Small intestine (tissue), 7 donors: ENCODE measurements around the gene ABLIM3. TPM values are rescaled to one million over a fixed set of nuclear protein-coding genes. Genes with fewer than 3 reads are reported as not detected.

Experiments
- DNase-seq, 2 donors: peaks; one replicate each; pipeline versions ENCODE4 v3.0.0 to v3.0.0-alpha.2; 2013
- FAIRE-seq: peaks from 2 replicates; lab custom pipeline; 2012; peaks lifted over from hg19 to GRCh38; lab: Jason Lieb, UNC
- H3K27ac ChIP-seq, 3 donors: one replicate each; pipeline ENCODE4 v1.5.1; 2013; ENCODE audit warnings: low read length in 2 of 3, mild to moderate bottlenecking in 2 of 3, control low read depth in 1 of 3, inconsistent platforms in 1 of 3, low read depth in 1 of 3, moderate library complexity in 1 of 3
- H3K27me3 ChIP-seq, 3 donors: one replicate each; pipeline ENCODE4 v1.6.1; 2013; ENCODE audit warnings: low read length in 3 of 3, inconsistent platforms in 1 of 3; ENCODE audit not compliant: control insufficient read depth in 3 of 3, insufficient read depth in 3 of 3
- H3K36me3 ChIP-seq, 3 donors: one replicate each; pipeline ENCODE4 v1.6.1; 2013; ENCODE audit warnings: low read length in 3 of 3, inconsistent platforms in 1 of 3, low read depth in 1 of 3, mild to moderate bottlenecking in 1 of 3, moderate library complexity in 1 of 3; ENCODE audit not compliant: control insufficient read depth in 3 of 3, insufficient read depth in 2 of 3
- H3K4me1 ChIP-seq, 3 donors: one replicate each; pipeline ENCODE4 v1.6.1; 2013; ENCODE audit warnings: low read length in 2 of 3, inconsistent platforms in 1 of 3, low read depth in 1 of 3, mild to moderate bottlenecking in 1 of 3, moderate library complexity in 1 of 3; ENCODE audit not compliant: control insufficient read depth in 3 of 3, insufficient read depth in 2 of 3
- H3K4me3 ChIP-seq, 3 donors: one replicate each; pipeline ENCODE4 v1.5.1; 2013; ENCODE audit warnings: low read length in 3 of 3, control low read depth in 1 of 3, inconsistent platforms in 1 of 3, low read depth in 1 of 3, mild to moderate bottlenecking in 1 of 3, moderate library complexity in 1 of 3
- H3K9me3 ChIP-seq, 2 donors: one replicate each; pipeline ENCODE4 v1.6.1; 2013; ENCODE audit warnings: low read depth in 1 of 2, low read length in 1 of 2; ENCODE audit not compliant: control insufficient read depth in 2 of 2, insufficient read depth in 1 of 2
- WGBS, 3 donors: extraction: QIAGEN DNeasy Blood & Tissue Kit; methylation state at CpG; one replicate each; pipeline ENCODE4 v1.1.7; 2013; 5-methylcytosine and 5-hydroxymethylcytosine counted together
- polyA plus RNA-seq, 4 donors: library from polyadenylated mRNA; stranded (reverse) in 3 of 4; unstranded in 1 of 4; fragments of 200-250 nt in 3 of 4; fragments of 120-200 nt in 1 of 4; gene quantifications; one replicate each; pipeline versions ENCODE4 v1.2.1 to v1.2.3, GENCODE V29; 2013
- donor health status: healthy with polysubstance abuse.
- donor health status: control.
- donor health status: control.
- donor health status: Bipolar disorder and iron deficiency.
- donor health status: healthy.

The ABLIM3 gene
- polyA plus RNA-seq, 4 donors = 0.89 to 10.0 (median 5.3) TPM

DNA sequence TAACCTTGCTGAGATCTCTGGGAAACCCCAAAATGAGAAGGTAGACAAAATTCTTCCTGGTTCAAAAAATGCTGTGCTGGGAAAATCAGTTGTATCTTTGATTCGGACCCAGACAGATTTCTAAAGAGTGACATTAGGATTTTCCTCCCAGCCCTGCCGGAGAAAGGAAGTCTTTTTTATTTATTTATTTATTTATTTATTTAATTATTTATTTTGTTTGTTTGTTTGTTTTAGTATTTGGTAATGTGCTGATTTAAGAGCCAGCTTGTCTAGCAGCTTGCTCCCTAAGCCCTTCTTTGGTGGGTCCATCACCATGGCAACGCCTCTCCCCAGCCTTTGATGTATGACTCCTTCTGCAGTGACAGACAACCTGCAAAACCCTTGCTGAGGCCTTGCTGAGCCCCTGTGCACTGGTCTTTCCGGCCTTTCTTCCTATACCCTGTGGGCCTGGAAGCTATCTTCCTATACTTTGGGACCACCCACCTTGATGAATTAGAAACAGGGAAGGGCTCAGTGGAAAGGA is 69.7 kb downstream of the ABLIM3 start:
- WGBS, 3 donors = 80 to 83% (median 82%) methylated on average over 4 of the region's 4 CpGs
- Histone ChIP-seq H3K4me1 (peaks cover 0 to 2% (median 0%) of the 10 kb centered on the region in 3 donors), H3K27me3 (no peaks in the 10 kb centered on the region), H3K27ac (peak overlapping the region in 1 of 3 donors; percentile 64), H3K4me3 (no peak overlapping the region), H3K36me3 (no peaks in the 10 kb centered on the region), H3K9me3 (no peaks in the 10 kb centered on the region)
- FAIRE-seq (no peak), DNase-seq (no peak)

DNA sequence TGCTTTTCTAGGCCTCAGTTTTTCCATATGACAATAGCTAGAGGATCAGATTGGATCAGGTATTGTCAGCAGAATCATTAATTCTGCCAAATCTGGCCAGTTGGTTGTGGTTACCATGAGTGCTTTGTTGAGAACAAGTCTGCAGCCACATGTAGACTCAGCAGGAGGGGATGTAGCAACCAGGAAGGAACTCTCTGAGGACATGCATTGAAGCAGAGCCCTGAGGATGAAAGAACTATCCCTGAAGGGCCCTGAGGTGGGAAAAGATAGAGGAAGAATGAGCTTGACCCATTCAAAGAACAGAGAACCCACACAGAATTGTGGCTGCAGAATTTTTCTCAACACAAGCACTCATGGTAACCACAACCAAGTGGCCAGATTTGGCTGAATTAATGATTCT is 70.3 kb downstream of the ABLIM3 start:
- Histone ChIP-seq H3K4me1 (peaks cover 0 to 2% (median 0%) of the 10 kb centered on the region in 3 donors), H3K27me3 (no peaks in the 10 kb centered on the region), H3K9me3 (no peaks in the 10 kb centered on the region), H3K4me3 (no peak overlapping the region), H3K27ac (peak overlapping the region in 2 of 3 donors; percentile 51 to 66), H3K36me3 (no peaks in the 10 kb centered on the region)
- FAIRE-seq = no peak
- no peak for DNase-seq

DNA sequence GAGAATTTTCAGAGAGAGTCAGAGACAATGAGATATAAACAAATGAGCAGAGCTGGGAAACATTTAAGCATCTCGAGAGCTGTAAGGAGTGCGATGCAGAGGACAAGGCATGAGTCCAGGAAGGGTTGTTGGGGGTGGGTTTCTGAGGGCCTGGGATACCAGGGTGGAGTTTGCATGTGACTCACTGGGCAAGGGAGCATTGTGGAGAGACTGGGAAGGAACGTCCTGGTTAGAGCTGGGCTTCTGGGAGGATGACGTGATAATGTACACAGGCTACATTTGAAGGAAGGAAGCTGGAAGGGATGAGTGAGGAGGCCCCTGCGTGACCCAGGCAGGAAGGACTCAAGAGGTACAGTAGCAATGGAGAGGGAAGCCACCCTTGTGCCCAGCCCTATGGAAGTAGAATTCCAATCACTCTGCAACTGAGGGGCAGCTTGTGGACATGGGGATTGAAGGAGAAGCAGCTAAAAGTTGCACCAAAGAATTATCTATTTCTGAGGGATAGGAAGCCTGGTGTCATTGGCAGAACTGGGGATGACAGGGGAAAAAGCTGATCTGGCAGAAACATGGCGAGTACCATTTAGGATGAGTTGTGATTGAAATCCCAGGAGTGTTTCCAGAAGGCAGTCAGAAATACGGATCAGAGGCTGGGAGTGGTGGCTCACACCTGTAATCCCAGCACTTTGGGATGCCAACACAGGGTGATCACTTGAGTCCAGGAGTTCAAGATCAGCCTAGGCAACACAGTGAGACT is 71.1 kb downstream of the ABLIM3 start:
- Histone ChIP-seq H3K9me3 (no peaks in the 10 kb centered on the region), H3K36me3 (no peaks in the 10 kb centered on the region), H3K27me3 (no peaks in the 10 kb centered on the region), H3K4me1 (peaks cover 0 to 2% (median 0%) of the 10 kb centered on the region in 3 donors), H3K4me3 (no peak overlapping the region), H3K27ac (peak overlapping the region in 2 of 3 donors; percentile 53 to 54)
- DNase-seq = peak; percentile 5 to 17
- FAIRE-seq = no peak
- WGBS, 3 donors = 56 to 76% (median 70%) methylated on average over 7 of the region's 7 CpGs

DNA sequence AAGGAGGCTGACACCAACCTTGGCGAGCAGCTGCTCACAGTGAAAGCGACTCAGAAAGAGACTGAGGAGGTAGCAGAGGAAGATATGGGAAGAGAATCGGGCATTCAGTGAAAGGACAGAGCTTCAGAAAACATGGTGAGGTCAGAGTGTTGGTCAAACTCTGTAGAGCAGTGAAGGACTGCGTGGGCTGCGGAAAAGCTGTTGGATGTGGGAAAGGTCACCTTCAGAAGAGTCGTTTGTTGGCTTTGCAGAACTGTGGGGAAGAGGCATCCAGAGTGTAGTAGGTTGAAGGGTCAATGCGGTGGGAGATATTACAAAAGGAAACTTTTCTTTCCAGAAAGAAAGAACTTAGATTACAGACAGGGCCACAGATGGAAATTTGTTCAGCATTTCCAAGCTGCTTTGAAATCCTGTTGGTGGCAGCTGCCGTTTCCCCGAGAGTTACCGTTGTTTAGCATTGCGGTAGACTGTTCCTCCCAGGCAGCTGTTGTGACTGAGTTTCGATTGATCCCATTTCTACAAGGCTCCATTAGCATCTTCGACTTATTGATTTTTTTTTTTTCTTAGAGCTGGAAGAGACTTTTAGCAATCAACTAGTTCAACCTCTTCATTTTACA is 72.1 kb downstream of the ABLIM3 start:
- Histone ChIP-seq H3K36me3 (peaks cover 0 to 4% (median 0%) of the 10 kb centered on the region in 3 donors), H3K9me3 (no peaks in the 10 kb centered on the region), H3K4me1 (peaks cover 0 to 2% (median 0%) of the 10 kb centered on the region in 3 donors), H3K27me3 (no peaks in the 10 kb centered on the region), H3K27ac (peak overlapping the region in 1 of 3 donors; percentile 53), H3K4me3 (no peak overlapping the region)
- 79 to 87% (median 86%) methylated on average over 13 of the region's 13 CpGs for WGBS, 3 donors
- DNase-seq (no peak), FAIRE-seq (no peak)

DNA sequence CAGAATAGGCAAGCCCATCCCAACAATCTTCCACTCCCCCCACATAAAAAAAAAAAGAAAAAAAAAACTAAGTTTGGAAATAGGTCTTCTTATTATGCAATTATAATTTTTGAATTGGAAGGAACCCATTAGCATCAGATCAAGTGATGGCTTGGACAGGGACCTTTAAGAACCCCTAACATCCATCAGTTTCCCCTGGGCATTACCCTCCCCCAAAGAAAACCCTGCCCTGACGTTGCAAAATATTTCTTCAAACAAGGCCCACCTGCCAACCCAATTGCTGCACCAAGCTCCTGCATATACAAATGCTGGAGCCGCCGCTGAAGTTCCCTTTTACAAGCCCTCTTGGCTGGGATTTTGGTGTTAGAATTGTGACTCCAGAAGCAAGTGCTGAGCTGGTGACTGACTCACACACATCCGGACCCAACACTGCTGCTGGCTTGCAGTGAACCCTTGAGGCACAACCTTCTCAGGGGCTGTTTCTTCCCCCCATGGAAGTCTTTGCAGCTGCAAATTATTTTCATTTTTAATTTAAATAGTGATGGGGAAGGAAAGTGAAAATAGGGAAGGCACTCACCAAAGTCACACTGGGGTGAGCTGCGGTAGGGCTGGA is 74.3 kb downstream of the ABLIM3 start:
- FAIRE-seq (no peak), DNase-seq (no peak)
- H3K36me3 ChIP-seq = peaks cover 0 to 5% (median 0%) of the 10 kb centered on the region in 3 donors
- peak overlapping the region in 1 of 3 donors; percentile 47 for H3K27ac ChIP-seq
- no peaks in the 10 kb centered on the region for H3K27me3 ChIP-seq
- no peaks in the 10 kb centered on the region for H3K9me3 ChIP-seq
- H3K4me1 ChIP-seq = peaks cover 0 to 2% (median 0%) of the 10 kb centered on the region in 3 donors
- 58 to 79% (median 65%) methylated on average over 5 of the region's 5 CpGs for WGBS, 3 donors
- no peak overlapping the region for H3K4me3 ChIP-seq

DNA sequence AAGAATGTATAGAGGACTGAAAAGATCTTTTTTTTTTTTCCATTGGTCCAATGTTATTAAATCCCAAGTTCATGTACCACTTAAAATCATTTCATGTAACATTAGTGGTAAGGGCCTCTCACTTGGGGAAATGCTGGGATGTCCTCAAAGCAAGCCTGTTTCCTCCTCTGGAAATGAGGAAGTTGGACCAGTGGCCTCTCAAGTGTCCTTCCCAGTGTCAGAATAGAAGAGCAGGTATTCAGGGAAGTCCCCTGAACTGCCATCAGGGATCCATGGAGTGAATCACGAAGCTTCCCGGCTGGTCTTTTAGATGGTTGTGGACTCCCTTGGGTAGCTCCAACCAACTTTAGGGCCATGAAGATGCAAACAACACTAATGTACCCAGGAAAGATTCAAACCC is 75.2 kb downstream of the ABLIM3 start:
- H3K4me3 ChIP-seq = no peak overlapping the region
- H3K9me3 ChIP-seq = no peaks in the 10 kb centered on the region
- no peaks in the 10 kb centered on the region for H3K27me3 ChIP-seq
- DNase-seq = no peak
- no peak overlapping the region for H3K27ac ChIP-seq
- no peaks in the 10 kb centered on the region for H3K4me1 ChIP-seq
- peaks cover 0 to 5% (median 0%) of the 10 kb centered on the region in 3 donors for H3K36me3 ChIP-seq
- WGBS, 3 donors = 88 to 93% (median 91%) methylated on average over 2 of the region's 2 CpGs
- FAIRE-seq = no peak

DNA sequence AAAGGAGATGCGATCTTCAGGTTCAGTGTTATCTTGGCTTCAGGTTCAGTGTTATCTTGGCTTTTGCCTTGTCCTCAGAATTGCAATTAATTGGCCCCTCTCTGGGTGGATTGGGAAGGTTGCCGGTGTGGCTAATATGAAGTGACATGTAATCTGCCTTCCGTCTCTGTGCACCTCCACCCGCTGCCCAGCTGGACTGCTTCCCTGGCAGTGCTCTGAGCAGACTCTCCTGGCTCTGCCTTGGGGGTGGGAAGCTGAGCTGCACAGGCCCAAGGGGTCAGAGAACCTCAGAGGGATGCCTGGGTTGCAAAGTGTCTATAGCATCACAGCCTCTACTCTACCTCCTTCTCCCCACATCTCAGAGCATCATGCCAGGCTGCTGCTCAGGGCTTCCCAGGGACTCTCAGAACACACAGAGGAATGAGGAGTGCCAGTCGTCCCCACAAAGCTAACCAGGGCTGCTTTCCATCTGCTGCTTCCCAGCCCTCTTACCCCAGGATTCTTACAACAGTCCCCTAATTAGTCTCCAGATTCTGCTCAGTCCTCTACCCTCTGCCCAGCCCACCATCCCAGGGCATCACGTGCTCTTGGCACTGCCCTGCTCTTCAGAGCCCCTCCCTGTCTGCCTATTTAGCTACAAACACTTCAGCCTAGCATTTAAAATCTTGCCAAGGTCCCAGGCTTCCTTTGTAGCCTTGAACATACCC is 76.0 kb downstream of the ABLIM3 start:
- Histone ChIP-seq H3K4me1 (no peaks in the 10 kb centered on the region), H3K27me3 (no peaks in the 10 kb centered on the region), H3K36me3 (peaks cover 0 to 5% (median 0%) of the 10 kb centered on the region in 3 donors), H3K9me3 (no peaks in the 10 kb centered on the region), H3K27ac (no peak overlapping the region), H3K4me3 (no peak overlapping the region)
- 55 to 80% (median 72%) methylated on average over 6 of the region's 6 CpGs for WGBS, 3 donors
- FAIRE-seq (no peak), DNase-seq (no peak)

DNA sequence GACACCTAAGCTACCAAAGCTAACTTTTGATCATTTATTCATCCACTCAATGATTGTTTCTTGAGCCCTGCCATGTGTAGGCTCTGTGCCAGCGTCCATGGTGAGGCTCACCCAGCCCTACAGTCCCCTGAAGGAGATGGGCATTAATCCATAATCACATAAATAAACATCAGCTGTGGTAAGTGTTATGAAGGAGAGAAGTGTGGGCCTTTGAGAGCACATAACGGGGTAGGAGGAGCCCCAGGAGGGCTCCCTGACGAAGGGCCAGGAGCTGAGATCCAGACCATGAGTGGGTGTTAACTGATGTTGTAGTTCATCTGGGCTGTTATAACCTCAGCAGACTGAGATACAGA is 76.5 kb downstream of the ABLIM3 start:
- Histone ChIP-seq H3K4me1 (no peaks in the 10 kb centered on the region), H3K27me3 (no peaks in the 10 kb centered on the region), H3K36me3 (peaks cover 0 to 5% (median 0%) of the 10 kb centered on the region in 3 donors), H3K27ac (no peak overlapping the region), H3K9me3 (no peaks in the 10 kb centered on the region), H3K4me3 (no peak overlapping the region)
- DNase-seq (no peak), FAIRE-seq (no peak)
- 51 to 59% (median 51%) methylated on average over 3 of the region's 3 CpGs for WGBS, 3 donors
